GM12891 (cell line): ENCODE data around the gene NFKBIE.

Source experiments
- PAX5 ChIP-seq: IDR thresholded peaks from 2 replicates; pipeline ENCODE4 v1.6.1; 2011; ENCODE audit warnings: low read length, moderate library complexity, mild to moderate bottlenecking; ENCODE audit not compliant: insufficient read depth, severe bottlenecking
- POLR2A ChIP-seq: IDR thresholded peaks from 2 replicates; pipeline ENCODE4 v1.6.1; 2011; ENCODE audit warnings: low read depth, low read length, control low read depth
- POLR2AphosphoS5 ChIP-seq: IDR thresholded peaks from 2 replicates; pipeline ENCODE4 v1.6.1; 2011; ENCODE audit warnings: low read depth, low read length, control low read depth
- POU2F2 ChIP-seq: IDR thresholded peaks from 2 replicates; pipeline ENCODE4 v1.6.1; 2011; ENCODE audit warnings: low read depth, mild to moderate bottlenecking, control low read depth, low read length, moderate library complexity
- SPI1 ChIP-seq: IDR thresholded peaks from 2 replicates; pipeline ENCODE4 v1.6.1; 2011; ENCODE audit warnings: low read depth, low read length, control low read depth
- TAF1 ChIP-seq: IDR thresholded peaks from 2 replicates; pipeline ENCODE4 v1.6.1; 2011; ENCODE audit warnings: low read depth, low read length, control low read depth

DNA sequence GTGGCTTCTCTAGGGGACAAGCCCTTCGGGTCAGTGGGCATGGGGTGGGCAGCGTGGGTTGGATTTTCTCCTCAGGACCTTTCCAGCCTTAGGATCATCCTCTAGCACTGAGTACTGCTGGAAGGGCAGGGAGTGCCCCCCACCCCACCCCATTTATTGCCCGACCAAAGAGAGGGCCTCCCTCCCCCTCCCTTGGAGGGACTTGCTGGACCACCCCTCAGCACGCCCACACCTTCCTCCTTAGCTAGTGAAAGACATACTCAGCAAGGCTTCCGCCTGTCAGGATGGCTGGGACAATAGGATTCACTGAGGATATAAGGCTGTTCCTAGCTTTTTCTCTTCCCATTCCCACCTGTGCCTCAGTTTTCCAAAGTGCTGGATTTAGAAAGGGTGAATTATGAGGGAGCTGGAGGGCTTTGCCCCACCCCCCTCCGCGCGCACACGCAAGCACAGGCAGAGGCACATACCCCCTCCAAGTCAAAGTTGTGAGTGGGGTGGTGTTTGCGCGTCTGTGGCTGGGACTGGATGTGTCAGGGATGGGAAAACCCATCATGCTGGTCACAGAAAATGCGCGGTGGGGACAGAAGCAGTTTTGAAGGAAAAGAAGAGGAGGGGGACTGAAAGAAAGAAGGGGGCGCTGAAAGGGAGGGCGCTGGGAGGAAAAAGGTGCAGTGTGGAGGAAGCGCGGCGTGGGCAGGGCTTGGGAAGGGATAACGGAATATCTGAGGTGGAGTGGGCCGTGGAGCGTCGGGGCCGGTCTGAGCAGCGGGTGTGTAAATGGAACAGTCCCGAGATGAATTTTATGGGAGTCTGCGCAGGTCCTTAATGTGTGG is 42.6 kb downstream of the NFKBIE start:
- TF ChIP-seq POLR2AphosphoS5 (no peak), POLR2A (no peak), POU2F2 (no peak), SPI1 (no peak), TAF1 (no peak), PAX5 (no peak)
